Upper lobe of right lung (tissue), 1 donor: Measurements from ENCODE around the gene ECT2. TPM values are rescaled to one million over a fixed set of nuclear protein-coding genes. Genes with fewer than 3 reads are reported as not detected.

Source experiments
- ATAC-seq: fragments of 200-7000 bp; cut with Tn5 transposase; one replicate; pipeline ENCODE4 v1.9.1; 2020; ENCODE audit warnings: mild to moderate bottlenecking, moderate library complexity
- DNase-seq: peaks from one replicate; pipeline ENCODE4 v3.0.0-alpha.2; 2020
- H3K27ac ChIP-seq: fragments of 200-600 bp; one replicate; pipeline ENCODE4 v1.8.0; 2022
- H3K27me3 ChIP-seq: fragments of 200-600 bp; one replicate; pipeline ENCODE4 v1.8.0; 2022; ENCODE audit warnings: mild to moderate bottlenecking
- H3K36me3 ChIP-seq: fragments of 200-600 bp; one replicate; pipeline ENCODE4 v1.8.0; 2022
- H3K4me1 ChIP-seq: fragments of 200-600 bp; one replicate; pipeline ENCODE4 v1.8.0; 2022
- H3K4me3 ChIP-seq: fragments of 200-600 bp; one replicate; pipeline ENCODE4 v1.8.0; 2022; ENCODE audit warnings: mild to moderate bottlenecking
- H3K9me3 ChIP-seq: fragments of 200-600 bp; one replicate; pipeline ENCODE4 v1.8.0; 2022
- intact Hi-C: fragments of 100-400 bp; cut with DNase I; formaldehyde crosslinking; loops from one replicate; pipeline ENCODE4 v1.11.0; 2022
- total RNA-seq: library from RNA; stranded (reverse); fragmentation: NEBNext Ultra II Directional; extraction: Animal tissue kit (Norgen Biotek cat#: 25700); gene quantifications from one replicate; pipeline ENCODE4 v1.2.1, GENCODE V29; 2021
- TF ChIP-seq, protein P1 (sequence below): fragments of 200-600 bp; IDR thresholded peaks from one replicate; pipeline ENCODE4 v1.8.0; 2022; ENCODE audit warnings: antibody characterized with exemption
- donor health status: DM: no; HTN: yes; CAD: no; lungs with severe emphysema.

ECT2 gene
- total RNA-seq, 1 donor from 2014 or later, result 12.2 TPM

DNA sequence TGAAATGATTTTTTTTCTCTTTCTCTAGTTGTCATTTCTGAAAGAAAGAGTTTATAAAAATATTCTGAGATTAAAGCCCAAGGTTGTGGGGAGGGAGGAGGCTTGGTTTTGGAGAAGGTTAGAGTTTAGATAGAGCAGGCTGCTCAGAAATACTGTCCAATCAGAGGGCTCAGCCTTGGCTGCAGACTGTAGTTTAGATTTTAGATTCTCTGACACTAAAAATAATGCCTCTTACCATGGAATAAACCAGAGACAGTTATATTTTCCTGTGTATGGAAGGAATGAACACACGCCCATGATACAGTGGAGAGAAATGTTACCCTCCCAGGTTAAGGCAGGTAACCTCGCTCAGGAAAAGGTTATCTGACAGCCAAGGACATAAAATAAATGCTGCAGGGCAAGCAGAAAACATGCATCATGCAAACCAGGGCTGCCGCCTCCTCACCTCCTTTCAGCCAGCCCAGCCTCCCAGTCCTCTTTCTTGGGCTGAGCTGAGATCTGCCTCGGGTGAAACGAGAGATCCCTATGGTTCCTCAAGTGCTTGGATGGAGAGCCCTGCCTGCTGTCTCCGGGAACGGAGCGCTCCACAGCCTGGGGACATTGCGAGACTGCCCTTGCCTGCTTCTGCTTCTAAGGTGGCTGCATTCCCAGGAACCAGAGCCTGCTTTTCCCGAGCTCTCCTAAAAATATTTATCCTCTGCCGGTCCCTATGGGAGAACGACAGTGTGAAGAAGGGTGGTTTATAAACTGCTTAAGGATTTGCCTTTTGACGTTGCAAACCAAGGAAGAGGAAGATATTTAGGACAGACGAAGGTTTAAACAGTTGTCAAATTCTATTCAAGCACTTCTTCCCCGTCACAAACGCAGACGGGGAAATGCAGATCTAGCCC is 40.5 kb upstream of the ECT2 start:
- intact Hi-C loops, result loop anchor here (5.0 kb wide), 1 partner anchor 223 kb away; no protein-coding TSS in a partner anchor
- H3K9me3 ChIP-seq, result no peaks in the 10 kb centered on the region
- H3K36me3 ChIP-seq, result no peaks in the 10 kb centered on the region
- H3K4me1 ChIP-seq, result peaks cover 7% of the 10 kb centered on the region
- H3K27me3 ChIP-seq, result no peaks in the 10 kb centered on the region
- TF ChIP-seq, protein P1, sequence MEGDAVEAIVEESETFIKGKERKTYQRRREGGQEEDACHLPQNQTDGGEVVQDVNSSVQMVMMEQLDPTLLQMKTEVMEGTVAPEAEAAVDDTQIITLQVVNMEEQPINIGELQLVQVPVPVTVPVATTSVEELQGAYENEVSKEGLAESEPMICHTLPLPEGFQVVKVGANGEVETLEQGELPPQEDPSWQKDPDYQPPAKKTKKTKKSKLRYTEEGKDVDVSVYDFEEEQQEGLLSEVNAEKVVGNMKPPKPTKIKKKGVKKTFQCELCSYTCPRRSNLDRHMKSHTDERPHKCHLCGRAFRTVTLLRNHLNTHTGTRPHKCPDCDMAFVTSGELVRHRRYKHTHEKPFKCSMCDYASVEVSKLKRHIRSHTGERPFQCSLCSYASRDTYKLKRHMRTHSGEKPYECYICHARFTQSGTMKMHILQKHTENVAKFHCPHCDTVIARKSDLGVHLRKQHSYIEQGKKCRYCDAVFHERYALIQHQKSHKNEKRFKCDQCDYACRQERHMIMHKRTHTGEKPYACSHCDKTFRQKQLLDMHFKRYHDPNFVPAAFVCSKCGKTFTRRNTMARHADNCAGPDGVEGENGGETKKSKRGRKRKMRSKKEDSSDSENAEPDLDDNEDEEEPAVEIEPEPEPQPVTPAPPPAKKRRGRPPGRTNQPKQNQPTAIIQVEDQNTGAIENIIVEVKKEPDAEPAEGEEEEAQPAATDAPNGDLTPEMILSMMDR, result no peak
- ATAC-seq (peak; percentile 57), DNase-seq (peak; percentile 69)
- H3K4me3 ChIP-seq, result peak overlapping the region; percentile 88
- peak overlapping the region; percentile 91 for H3K27ac ChIP-seq

DNA sequence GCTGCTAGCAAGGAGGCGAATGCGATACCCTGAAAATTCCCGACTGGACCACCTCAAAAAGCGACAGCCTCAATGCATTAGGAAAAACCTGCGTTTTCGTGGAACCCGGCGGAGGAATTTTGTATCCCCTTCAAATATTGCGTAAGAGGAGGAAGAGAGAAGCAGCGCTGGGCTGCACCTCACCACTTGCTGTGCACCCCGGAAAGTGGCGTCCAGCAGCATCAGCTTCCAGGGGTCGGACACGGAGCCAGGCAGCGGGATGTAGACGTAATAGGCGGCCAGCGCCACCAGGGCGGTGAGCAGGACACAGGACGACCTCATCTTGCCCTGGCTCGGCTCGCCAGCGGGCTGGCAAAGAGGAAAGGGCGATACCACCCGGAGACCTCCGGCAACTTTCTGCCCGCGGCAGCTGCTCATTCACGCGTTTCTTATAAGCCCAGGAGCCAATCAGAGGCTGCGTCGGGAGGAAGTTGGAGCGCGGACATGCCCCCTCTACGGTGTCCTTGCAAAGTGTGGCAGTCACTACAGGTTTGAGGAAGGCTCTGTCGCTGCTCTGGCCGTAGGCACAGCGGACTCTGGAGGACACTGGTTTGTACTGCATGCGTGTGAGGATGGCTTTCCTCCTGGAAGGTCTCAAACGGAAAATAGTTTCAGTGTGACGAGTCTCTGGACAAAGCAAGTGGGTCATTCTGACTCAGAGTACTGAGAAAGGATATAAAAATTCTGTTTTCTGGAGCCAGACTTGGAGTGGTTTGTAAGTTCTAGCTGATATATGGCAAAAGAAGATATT is 39.7 kb upstream of the ECT2 start, which contains the start of gene NCEH1:
Gene NCEH1 (minus strand): TSS at position 404 of the 790 bp plus-strand sequence. CDS start 83 bp downstream, at position 321.
- Histone ChIP-seq H3K4me1 (peaks cover 7% of the 10 kb centered on the region), H3K36me3 (no peaks in the 10 kb centered on the region), H3K4me3 (peak within 1 kb of the TSS; percentile 88), H3K9me3 (no peaks in the 10 kb centered on the region), H3K27ac (peak within 1 kb of the TSS; percentile 91), H3K27me3 (no peaks in the 10 kb centered on the region)
- intact Hi-C loops, result no loop called here
- peak; percentile 99 for ATAC-seq
- DNase-seq, result peak; percentile 94
- TF ChIP-seq, protein P1, result peak; percentile 87

DNA sequence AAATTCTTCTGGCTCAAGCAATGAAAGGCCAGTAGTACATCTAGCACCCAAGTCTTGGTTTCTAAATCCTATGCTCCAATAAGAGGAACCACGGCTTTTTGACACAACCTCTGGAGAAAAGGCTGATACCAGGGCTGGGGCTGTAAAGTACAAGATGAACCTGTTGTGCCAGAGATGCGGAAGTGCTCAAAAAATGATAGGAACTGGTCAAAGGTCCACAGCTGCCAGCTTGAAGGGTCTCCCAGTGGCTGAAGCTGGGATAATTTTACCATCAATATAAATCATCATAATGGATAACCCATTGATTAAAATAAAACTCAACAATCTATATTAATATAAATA is 39.1 kb upstream of the ECT2 start:
- no peaks in the 10 kb centered on the region for H3K9me3 ChIP-seq
- H3K27me3 ChIP-seq, result no peaks in the 10 kb centered on the region
- H3K27ac ChIP-seq, result peak overlapping the region; percentile 91
- intact Hi-C loops, result no loop called here
- ATAC-seq, result peak; percentile 25
- peak overlapping the region; percentile 88 for H3K4me3 ChIP-seq
- peaks cover 7% of the 10 kb centered on the region for H3K4me1 ChIP-seq
- H3K36me3 ChIP-seq, result no peaks in the 10 kb centered on the region
- no peak for DNase-seq
- TF ChIP-seq, protein P1, result no peak

DNA sequence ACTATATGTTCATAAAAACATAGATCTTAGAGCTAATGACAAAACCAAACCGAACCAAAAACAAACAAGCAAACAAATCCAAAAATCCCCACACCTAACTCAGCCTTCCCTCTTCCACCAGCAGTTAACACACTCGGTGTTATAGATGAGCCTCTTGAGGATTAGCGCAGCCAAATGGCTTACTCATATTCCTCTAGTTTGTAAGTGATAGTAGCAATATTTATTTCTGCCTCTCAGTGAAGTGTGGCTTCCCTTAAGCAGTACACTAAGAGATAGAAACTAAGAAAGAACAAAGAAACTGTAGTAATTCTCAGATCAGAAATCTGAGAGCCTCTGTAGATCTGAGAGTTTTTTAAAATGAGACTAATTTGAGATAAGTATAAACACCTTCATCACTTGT is 37.2 kb upstream of the ECT2 start:
- Histone ChIP-seq H3K4me1 (peaks cover 7% of the 10 kb centered on the region), H3K36me3 (no peaks in the 10 kb centered on the region), H3K9me3 (no peaks in the 10 kb centered on the region), H3K27ac (no peak overlapping the region), H3K4me3 (no peak overlapping the region), H3K27me3 (no peaks in the 10 kb centered on the region)
- intact Hi-C loops, result no loop called here
- ATAC-seq (no peak), DNase-seq (no peak)
- TF ChIP-seq, protein P1, result no peak

DNA sequence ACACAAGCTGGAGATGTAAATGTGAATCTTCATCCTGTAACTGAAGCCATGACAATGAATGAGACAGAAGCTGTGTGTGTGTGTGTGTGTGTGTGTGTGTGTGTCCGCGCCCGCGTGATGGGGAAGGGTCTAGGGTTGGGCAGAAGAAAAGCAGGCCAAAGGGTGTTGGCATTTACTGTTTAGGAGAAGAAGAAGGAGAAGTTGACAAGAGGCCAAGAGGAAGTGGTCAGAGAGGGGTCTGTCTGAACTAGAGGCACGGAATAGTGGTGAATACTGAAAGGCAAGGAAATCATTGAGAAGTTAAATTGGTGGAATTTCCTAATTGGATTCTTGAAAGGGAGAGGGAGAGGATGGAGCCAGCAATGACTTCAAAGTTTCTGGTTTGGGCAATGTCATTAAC is 34.0 kb upstream of the ECT2 start:
- DNase-seq (peak; percentile 79), ATAC-seq (peak; percentile 93)
- H3K27me3 ChIP-seq, result no peaks in the 10 kb centered on the region
- H3K9me3 ChIP-seq, result peaks cover 4% of the 10 kb centered on the region
- H3K27ac ChIP-seq, result peak overlapping the region; percentile 17
- peaks cover 5% of the 10 kb centered on the region for H3K4me1 ChIP-seq
- H3K4me3 ChIP-seq, result no peak overlapping the region
- H3K36me3 ChIP-seq, result no peaks in the 10 kb centered on the region
- TF ChIP-seq, protein P1, result no peak
- intact Hi-C loops, result no loop called here
